Esophagus muscularis mucosa (tissue), 4 donors: Measurements from ENCODE around the gene ANKHD1. TPM values are rescaled to one million over a fixed set of nuclear protein-coding genes. Genes with fewer than 3 reads are reported as not detected.
"Not testable (repeated sequence)": the region's sequence is repeated elsewhere in the genome, so short reads cannot be mapped to it uniquely, and the experiment has no call there.

Source experiments
- DNase-seq: peaks from one replicate; pipeline ENCODE4 v3.0.0-alpha.2; 2017; ENCODE audit errors: extremely low spot score
- H3K27ac ChIP-seq, 4 donors: fragments of 200-600 bp; sonication (generic); replicated peaks in 1 of 4; 1 replicate in 3 of 4; 2 replicates in 1 of 4; pipeline ENCODE4 v1.5.1; 2016 to 2019; ENCODE audit warnings: mild to moderate bottlenecking in 1 of 4
- H3K27me3 ChIP-seq, 4 donors: fragments of 200-600 bp; sonication (generic); one replicate each; pipeline versions ENCODE4 v1.5.1 to v1.6.0; 2016 to 2019
- H3K36me3 ChIP-seq, 4 donors: fragments of 200-600 bp; sonication (generic); one replicate each; pipeline ENCODE4 v1.5.1; 2016 to 2019
- H3K4me1 ChIP-seq, 4 donors: fragments of 200-600 bp; sonication (generic); one replicate each; pipeline ENCODE4 v1.5.1; 2016 to 2019
- H3K4me3 ChIP-seq, 4 donors: fragments of 200-600 bp; sonication (generic); 1 replicate in 2 of 4; 2 replicates in 2 of 4; pipeline ENCODE4 v1.5.1; 2016 to 2019; ENCODE audit warnings: mild to moderate bottlenecking in 4 of 4, moderate library complexity in 1 of 4
- H3K9me3 ChIP-seq, 4 donors: fragments of 200-600 bp; sonication (generic); 1 replicate in 3 of 4; 2 replicates in 1 of 4; pipeline ENCODE4 v1.5.1; 2016 to 2019
- EP300 ChIP-seq: sonication (generic); formaldehyde crosslinking; IDR thresholded peaks from one replicate; pipeline ENCODE4 v1.6.1; 2017; ENCODE audit warnings: antibody characterized with exemption
- POLR2A ChIP-seq: fragments of 450-650 bp; IDR thresholded peaks from one replicate; pipeline ENCODE4 v1.6.1; 2017; ENCODE audit warnings: antibody characterized with exemption, moderate library complexity, mild to moderate bottlenecking, low read depth
- POLR2AphosphoS5 ChIP-seq, 2 donors: sonication (generic); formaldehyde crosslinking; IDR thresholded peaks; one replicate each; pipeline ENCODE4 v1.6.1; 2017; ENCODE audit warnings: antibody characterized with exemption in 2 of 2
- WGBS: methylation state at CpG from one replicate; pipeline ENCODE4 v1.1.5; 2018; 5-methylcytosine and 5-hydroxymethylcytosine counted together
- intact Hi-C: fragments of 100-400 bp; cut with DNase I; formaldehyde crosslinking; loops from one replicate; pipeline ENCODE4 v1.15.1; 2023
- total RNA-seq, 4 donors: library from RNA; depleted of rRNA; stranded (reverse); fragments of >200 nt; gene quantifications; one replicate each; pipeline versions ENCODE4 v1.1.0 to v1.2.1, GENCODE V29; 2016
- TF ChIP-seq, protein P1 (sequence below), 3 experiments: fragments of 200-600 bp in 2 of 3; fragments of 450-650 bp in 1 of 3; sonication (generic) in 2 of 3; IDR thresholded peaks; one replicate each; pipeline ENCODE4 v1.5.1; 2017 to 2019; ENCODE audit warnings: antibody characterized with exemption in 3 of 3, mild to moderate bottlenecking in 2 of 3, moderate library complexity in 1 of 3

ANKHD1 gene
- total RNA-seq, 4 donors from 2014 or later, result 58.3 to 94.3 (median 62.2) TPM

GRCh38 chr5:140571105-140571504, 169.5 kb downstream of the ANKHD1 start:
- peak in 1 of 2 donors; percentile 31 for TF ChIP-seq POLR2AphosphoS5 (IDR thresholded peaks at IDR 0.05)
- no peak for TF ChIP-seq EP300
- TF ChIP-seq, protein P1, sequence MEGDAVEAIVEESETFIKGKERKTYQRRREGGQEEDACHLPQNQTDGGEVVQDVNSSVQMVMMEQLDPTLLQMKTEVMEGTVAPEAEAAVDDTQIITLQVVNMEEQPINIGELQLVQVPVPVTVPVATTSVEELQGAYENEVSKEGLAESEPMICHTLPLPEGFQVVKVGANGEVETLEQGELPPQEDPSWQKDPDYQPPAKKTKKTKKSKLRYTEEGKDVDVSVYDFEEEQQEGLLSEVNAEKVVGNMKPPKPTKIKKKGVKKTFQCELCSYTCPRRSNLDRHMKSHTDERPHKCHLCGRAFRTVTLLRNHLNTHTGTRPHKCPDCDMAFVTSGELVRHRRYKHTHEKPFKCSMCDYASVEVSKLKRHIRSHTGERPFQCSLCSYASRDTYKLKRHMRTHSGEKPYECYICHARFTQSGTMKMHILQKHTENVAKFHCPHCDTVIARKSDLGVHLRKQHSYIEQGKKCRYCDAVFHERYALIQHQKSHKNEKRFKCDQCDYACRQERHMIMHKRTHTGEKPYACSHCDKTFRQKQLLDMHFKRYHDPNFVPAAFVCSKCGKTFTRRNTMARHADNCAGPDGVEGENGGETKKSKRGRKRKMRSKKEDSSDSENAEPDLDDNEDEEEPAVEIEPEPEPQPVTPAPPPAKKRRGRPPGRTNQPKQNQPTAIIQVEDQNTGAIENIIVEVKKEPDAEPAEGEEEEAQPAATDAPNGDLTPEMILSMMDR (IDR thresholded peaks at IDR 0.05), result no peak
- no peaks in the 10 kb centered on the region for H3K9me3 ChIP-seq
- no peaks in the 10 kb centered on the region for H3K27me3 ChIP-seq
- peaks cover 46 to 57% (median 50%) of the 10 kb centered on the region in 4 donors for H3K4me1 ChIP-seq
- H3K27ac ChIP-seq, result peak overlapping the region; percentile 30 to 71 (median 62)
- WGBS, result 68% methylated on average over 5 of the region's 5 CpGs
- intact Hi-C loops, result no loop called here
- H3K4me3 ChIP-seq, result no peak overlapping the region
- no peak for DNase-seq
- peaks cover 0 to 44% (median 35%) of the 10 kb centered on the region in 4 donors for H3K36me3 ChIP-seq

- intact Hi-C loops, result no loop called here
- no peak for DNase-seq
- 95% methylated on average over 7 of the region's 7 CpGs for WGBS
- TF ChIP-seq POLR2AphosphoS5 (IDR thresholded peaks at IDR 0.05), result no peak
- TF ChIP-seq, protein P1 (IDR thresholded peaks at IDR 0.05), result no peak
- no peak for TF ChIP-seq POLR2A
- TF ChIP-seq EP300, result no peak
- H3K27me3 ChIP-seq, result no peaks in the 10 kb centered on the region
- H3K27ac ChIP-seq, result no peak overlapping the region
- H3K36me3 ChIP-seq, result peaks cover 0 to 18% (median 9%) of the 10 kb centered on the region in 4 donors
- H3K4me3 ChIP-seq, result no peak overlapping the region
- no peaks in the 10 kb centered on the region for H3K9me3 ChIP-seq
- H3K4me1 ChIP-seq, result peaks cover 27 to 34% (median 28%) of the 10 kb centered on the region in 4 donors
These were observed 172.1 kb downstream of the ANKHD1 start for GRCh38 chr5:140573683-140574082.

GRCh38 chr5:140574165-140574564, 172.5 kb downstream of the ANKHD1 start:
- H3K9me3 ChIP-seq, result no peaks in the 10 kb centered on the region
- TF ChIP-seq POLR2AphosphoS5 (IDR thresholded peaks at IDR 0.05) (no peak), EP300 (no peak), POLR2A (no peak)
- TF ChIP-seq, protein P1 (IDR thresholded peaks at IDR 0.05), result no peak
- H3K4me1 ChIP-seq, result peaks cover 23 to 30% (median 23%) of the 10 kb centered on the region in 4 donors
- H3K27me3 ChIP-seq, result no peaks in the 10 kb centered on the region
- 46% methylated on average over 3 of the region's 3 CpGs for WGBS
- intact Hi-C loops, result no loop called here
- H3K27ac ChIP-seq, result no peak overlapping the region
- no peak for DNase-seq
- H3K36me3 ChIP-seq, result peaks cover 0 to 13% (median 8%) of the 10 kb centered on the region in 4 donors
- H3K4me3 ChIP-seq, result no peak overlapping the region

- Histone ChIP-seq H3K36me3 (peaks cover 0 to 5% (median 3%) of the 10 kb centered on the region in 4 donors), H3K9me3 (no peaks in the 10 kb centered on the region), H3K27ac (no peak overlapping the region), H3K4me1 (peaks cover 11 to 19% (median 14%) of the 10 kb centered on the region in 4 donors), H3K27me3 (no peaks in the 10 kb centered on the region), H3K4me3 (no peak overlapping the region)
- intact Hi-C loops, result no loop called here
- 72% methylated on average over 4 of the region's 8 CpGs for WGBS
- no peak for DNase-seq
- TF ChIP-seq, protein P1 (IDR thresholded peaks at IDR 0.05), result peak; percentile 14 to 45 (median 17)
- TF ChIP-seq POLR2A, result no peak
These were observed 173.7 kb downstream of the ANKHD1 start for GRCh38 chr5:140575309-140575708.

- Histone ChIP-seq H3K4me3 (no peak overlapping the region), H3K27ac (peak overlapping the region in 1 of 4 donors; percentile 7), H3K36me3 (no peaks in the 10 kb centered on the region), H3K4me1 (peaks cover 0 to 4% (median 1%) of the 10 kb centered on the region in 4 donors), H3K9me3 (no peaks in the 10 kb centered on the region), H3K27me3 (no peaks in the 10 kb centered on the region)
- intact Hi-C loops, result no loop called here
- 68% methylated on average over 2 of the region's 2 CpGs for WGBS
- DNase-seq, result no peak
- no peak for TF ChIP-seq EP300
- no peak for TF ChIP-seq POLR2AphosphoS5 (IDR thresholded peaks at IDR 0.05)
These were observed 175.2 kb downstream of the ANKHD1 start for GRCh38 chr5:140576776-140577201.

- H3K27me3 ChIP-seq, H3K27ac ChIP-seq, DNase-seq, H3K4me1 ChIP-seq, H3K9me3 ChIP-seq, H3K4me3 ChIP-seq, intact Hi-C loops, H3K36me3 ChIP-seq: not testable (repeated sequence)
- WGBS, result 93% methylated on average over 6 of the region's 6 CpGs
These were observed 177.6 kb downstream of the ANKHD1 start for GRCh38 chr5:140579188-140579747.
